Ishikawa (cell line): ENCODE results near the gene PMEPA1.

ENCODE experiments used
- CEBPB ChIP-seq: IDR thresholded peaks from 2 replicates; pipeline ENCODE4 v1.6.1; 2012
- FOXM1 ChIP-seq: IDR thresholded peaks from 2 replicates; pipeline ENCODE4 v1.6.1; 2012; ENCODE audit warnings: low read depth, borderline replicate concordance
- NFIC ChIP-seq: IDR thresholded peaks from 2 replicates; pipeline ENCODE4 v1.6.1; 2012
- REST ChIP-seq: IDR thresholded peaks from 2 replicates; pipeline ENCODE4 v1.6.1; 2012; ENCODE audit warnings: low read depth, mild to moderate bottlenecking
- TAF1 ChIP-seq: IDR thresholded peaks from 2 replicates; pipeline ENCODE4 v1.6.1; 2012; ENCODE audit warnings: low read depth, mild to moderate bottlenecking
- TCF12 ChIP-seq: IDR thresholded peaks from 2 replicates; pipeline ENCODE4 v1.6.1; 2012; ENCODE audit warnings: low read depth
- TEAD4 ChIP-seq: IDR thresholded peaks from 2 replicates; pipeline ENCODE4 v1.6.1; 2012
- YY1 ChIP-seq: IDR thresholded peaks from 2 replicates; pipeline ENCODE4 v1.6.1; 2012; ENCODE audit warnings: low read depth
- ZBTB7A ChIP-seq: IDR thresholded peaks from 2 replicates; pipeline ENCODE4 v1.6.1; 2012; ENCODE audit warnings: low read depth
- TF ChIP-seq, protein P1 (sequence below): IDR thresholded peaks from 2 replicates; pipeline ENCODE4 v1.6.1; 2012

GRCh38 chr20:57701090-57701489, 8.7 kb downstream of the PMEPA1 start:
- TF ChIP-seq ZBTB7A (no peak), YY1 (no peak), FOXM1 (no peak), REST (no peak), TCF12 (no peak), NFIC (no peak), TEAD4 (no peak), CEBPB (no peak), TAF1 (no peak)
- TF ChIP-seq, protein P1, sequence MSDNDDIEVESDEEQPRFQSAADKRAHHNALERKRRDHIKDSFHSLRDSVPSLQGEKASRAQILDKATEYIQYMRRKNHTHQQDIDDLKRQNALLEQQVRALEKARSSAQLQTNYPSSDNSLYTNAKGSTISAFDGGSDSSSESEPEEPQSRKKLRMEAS: no peak
